GM12878 (cell line): ENCODE measurements around the gene FNDC11. TPM values are rescaled to one million over a fixed set of nuclear protein-coding genes. Genes with fewer than 3 reads are reported as not detected.

Experiments used
- BHLHE40 ChIP-seq, 2 experiments: fragments of 450-650 bp in 1 of 2; IDR thresholded peaks; 2 replicates each; pipeline ENCODE4 v1.6.1; 2011 to 2017; ENCODE audit warnings: low read depth in 2 of 2, borderline replicate concordance in 1 of 2, improper control_type of control experiment in 1 of 2, low read length in 1 of 2, mild to moderate bottlenecking in 1 of 2
- CHD2 ChIP-seq: IDR thresholded peaks from 2 replicates; pipeline ENCODE4 v1.6.1; 2011; ENCODE audit warnings: low read depth, low read length, improper control_type of control experiment, borderline replicate concordance
- FOXK2 ChIP-seq: fragments of 450-650 bp; IDR thresholded peaks from 2 replicates; pipeline ENCODE4 v1.6.1; 2017; ENCODE audit warnings: mild to moderate bottlenecking, moderate library complexity
- IRF5 ChIP-seq: fragments of 450-650 bp; IDR thresholded peaks from 2 replicates; pipeline ENCODE4 v1.6.1; 2017; ENCODE audit warnings: borderline replicate concordance
- MEF2A ChIP-seq: IDR thresholded peaks from 2 replicates; pipeline ENCODE4 v1.6.1; 2011; ENCODE audit warnings: low read depth, mild to moderate bottlenecking, low read length, moderate library complexity; ENCODE audit not compliant: insufficient read depth
- NFYA ChIP-seq: IDR thresholded peaks from 2 replicates; pipeline ENCODE4 v1.6.1; 2011; ENCODE audit warnings: low read depth, mild to moderate bottlenecking, low read length, improper control_type of control experiment, borderline replicate concordance
- NFYB ChIP-seq: IDR thresholded peaks from 2 replicates; pipeline ENCODE4 v1.6.1; 2011; ENCODE audit warnings: low read depth, mild to moderate bottlenecking, low read length, improper control_type of control experiment, moderate library complexity; ENCODE audit not compliant: insufficient read depth
- NKRF ChIP-seq: fragments of 450-650 bp; conservative IDR thresholded peaks from 2 replicates; pipeline ENCODE4 v1.6.1; 2017; ENCODE audit warnings: mild to moderate bottlenecking, moderate library complexity
- NR2F1 ChIP-seq: fragments of 450-650 bp; conservative IDR thresholded peaks from 2 replicates; pipeline ENCODE4 v1.6.1; 2017; ENCODE audit warnings: mild to moderate bottlenecking
- PRDM15 ChIP-seq: fragments of 450-650 bp; formaldehyde crosslinking; IDR thresholded peaks from 2 replicates; pipeline ENCODE4 v1.4.0; 2020; ENCODE audit warnings: mild to moderate bottlenecking, moderate library complexity
- RBBP5 ChIP-seq: fragments of 200-600 bp; sonication (generic); conservative IDR thresholded peaks from 2 replicates; pipeline ENCODE4 v1.6.1; 2016
- SP1 ChIP-seq: IDR thresholded peaks from one replicate; pipeline ENCODE4 v1.6.1; 2011; ENCODE audit warnings: low read depth, low read length
- SREBF2 ChIP-seq: IDR thresholded peaks from 2 replicates; pipeline ENCODE4 v1.6.1; 2012; ENCODE audit warnings: mild to moderate bottlenecking, low read length
- TBL1XR1 ChIP-seq: IDR thresholded peaks from 2 replicates; pipeline ENCODE4 v1.6.1; 2012; ENCODE audit warnings: low read depth, low read length, improper control_type of control experiment
- TCF12 ChIP-seq: IDR thresholded peaks from 2 replicates; pipeline ENCODE4 v1.6.1; 2011; ENCODE audit warnings: low read depth, mild to moderate bottlenecking, low read length
- USF1 ChIP-seq: IDR thresholded peaks from 2 replicates; pipeline ENCODE4 v1.6.1; 2011; ENCODE audit warnings: borderline replicate concordance, low read depth, mild to moderate bottlenecking, moderate library complexity, mixed read lengths, low read length; ENCODE audit not compliant: insufficient read depth; ENCODE audit errors: extremely low read length
- polyA plus RNA-seq, 11 experiments: library from polyadenylated mRNA; depleted of rRNA in 4 of 11; unstranded in 6 of 11; stranded (reverse) in 5 of 11; fragments of >200 nt; fragmentation: Nextera tagmentation in 4 of 11; fragmentation: Illumina TruSeq in 1 of 11; extraction: Ambion mirVana in 4 of 11; extraction: Trizol in 1 of 11; gene quantifications; 1 replicate in 1 of 11; 2 replicates in 10 of 11; pipeline versions ENCODE4 v1.2.1 to v1.2.3, GENCODE V29; 2011 to 2016; ENCODE audit warnings: inconsistent platforms in 2 of 11, missing spikeins in 2 of 11, low read depth in 1 of 11
- total RNA-seq, 4 experiments: library from RNA; depleted of rRNA in 3 of 4; stranded (reverse); fragments of >200 nt in 3 of 4; fragmentation: Illumina TruSeq in 1 of 4; extraction: Trizol in 1 of 4; gene quantifications; 2 replicates each; pipeline versions ENCODE4 v1.2.1 to v1.2.3, GENCODE V29; 2013 to 2021

FNDC11 gene
- total and polyA plus RNA-seq, 10 of the 15 experiments (the other 5 are each of a cell fraction or from before 2014, with no cell fraction given): 0.09 to 0.72 (median 0.34) TPM; not detected in 2

GRCh38 chr20:63567386-63568169, 13.6 kb downstream of the FNDC11 start (continued):
- TF ChIP-seq TBL1XR1 (peak; percentile 88), MEF2A (peak; percentile 71; the same call in 1 of the 2 replicates), NFYB (no peak), BHLHE40 (IDR thresholded peaks at IDR 0.05; ENCODE audit: borderline replicate concordance in 1 of 2, low read depth in 2 of 2, low read length in 1 of 2) (peak; percentile 67 to 78), RBBP5 (no peak), FOXK2 (no peak), SP1 (peak; percentile 46), CHD2 (no peak), NR2F1 (peak; percentile 89), IRF5 (no peak), SREBF2 (no peak), TCF12 (0 out of 2 replicates have a peak, but pooled peaks have one; percentile 3), NFYA (no peak), NKRF (no peak), USF1 (no peak), PRDM15 (no peak)
